B cell (primary cell): ENCODE data around the gene AFF1. TPM values are rescaled to one million over a fixed set of nuclear protein-coding genes. Genes with fewer than 3 reads are reported as not detected.

Source experiments
- ATAC-seq: fragments of 200-7000 bp; cut with Tn5 transposase; one replicate; pipeline ENCODE4 v1.10.0; 2021; ENCODE audit warnings: low read depth, mild to moderate bottlenecking, moderate number of reproducible peaks, moderate library complexity
- CTCF ChIA-PET: fragments of 350-600 bp; sonication (Branson Sonifier 250); formaldehyde crosslinking; loops from one replicate; lab custom pipeline; 2021; ENCODE audit warnings: antibody characterized with exemption, inconsistent platforms; lab: Charles Lee
- POLR2A ChIA-PET: fragments of 350-600 bp; sonication (Branson Sonifier 250); formaldehyde crosslinking; loops from one replicate; lab custom pipeline; 2021; ENCODE audit warnings: antibody characterized with exemption; lab: Charles Lee
- DNase-seq: peaks from one replicate; pipeline ENCODE4 v3.0.0; 2013
- H2AFZ ChIP-seq: 2 replicates; pipeline ENCODE4 v1.6.1; 2012; ENCODE audit warnings: mild to moderate bottlenecking, low read depth, low read length; ENCODE audit not compliant: insufficient read depth, poor library complexity, severe bottlenecking
- H3K27ac ChIP-seq, 2 donors: 1 replicate in 1 of 2; 2 replicates in 1 of 2; pipeline ENCODE4 v1.5.1; 2012 to 2013; ENCODE audit warnings: low read length in 2 of 2, mild to moderate bottlenecking in 2 of 2, moderate library complexity in 1 of 2
- H3K27me3 ChIP-seq, 4 experiments: fragments of 200-600 bp in 1 of 4; sonication (generic) in 1 of 4; replicated peaks in 1 of 4; 1 replicate in 2 of 4; 2 replicates in 2 of 4; pipeline versions ENCODE4 v1.6.1 to v1.7.0; 2013 to 2016; ENCODE audit warnings: low read length in 3 of 4, mild to moderate bottlenecking in 2 of 4, mixed read lengths in 1 of 4, moderate library complexity in 1 of 4; ENCODE audit not compliant: insufficient read depth in 4 of 4, control insufficient read depth in 3 of 4; ENCODE audit errors: control extremely low read depth in 1 of 4
- H3K36me3 ChIP-seq, 2 experiments: replicated peaks in 1 of 2; 1 replicate in 1 of 2; 2 replicates in 1 of 2; pipeline versions ENCODE4 v1.6.1 to v1.7.1; 2013; ENCODE audit warnings: low read length in 1 of 2; ENCODE audit not compliant: insufficient read depth in 2 of 2, control insufficient read depth in 1 of 2; ENCODE audit errors: control extremely low read depth in 1 of 2, extremely low read depth in 1 of 2
- H3K4me1 ChIP-seq, 2 donors: fragments of 200-600 bp in 1 of 2; sonication (generic) in 1 of 2; 1 replicate in 1 of 2; 2 replicates in 1 of 2; pipeline versions ENCODE4 v1.5.1 to v1.6.1; 2013 to 2017; ENCODE audit warnings: low read length in 2 of 2; ENCODE audit not compliant: control insufficient read depth in 2 of 2, insufficient read depth in 2 of 2
- H3K4me2 ChIP-seq: replicated peaks from 2 replicates; pipeline ENCODE3; 2012; ENCODE audit warnings: mild to moderate bottlenecking, low read depth, low read length; ENCODE audit not compliant: poor library complexity, severe bottlenecking
- H3K4me3 ChIP-seq, 5 experiments: fragments of 200-600 bp in 1 of 5; sonication (generic) in 1 of 5; 1 replicate in 3 of 5; 2 replicates in 2 of 5; pipeline versions ENCODE4 v1.5.1 to v1.7.0; 2011 to 2016; ENCODE audit warnings: low read length in 4 of 5, mild to moderate bottlenecking in 4 of 5, low read depth in 2 of 5, control low read depth in 1 of 5, moderate library complexity in 1 of 5; ENCODE audit not compliant: insufficient read depth in 1 of 5; ENCODE audit errors: control extremely low read depth in 1 of 5, extremely low read depth in 1 of 5
- H3K79me2 ChIP-seq: fragments of 200-600 bp; sonication (generic); one replicate; pipeline ENCODE4 v1.6.0; 2016; ENCODE audit warnings: low read length; ENCODE audit not compliant: control insufficient read depth, insufficient read depth
- H3K9ac ChIP-seq: fragments of 200-600 bp; sonication (generic); 2 replicates; pipeline ENCODE4 v1.6.1; 2017; ENCODE audit warnings: mild to moderate bottlenecking, low read length, moderate library complexity
- H3K9me3 ChIP-seq, 3 donors: one replicate each; pipeline versions ENCODE4 v1.6.1 to v1.7.1; 2013; ENCODE audit warnings: low read length in 2 of 3; ENCODE audit not compliant: control insufficient read depth in 2 of 3, insufficient read depth in 1 of 3; ENCODE audit errors: control extremely low read depth in 1 of 3
- H4K20me1 ChIP-seq: 2 replicates; pipeline ENCODE4 v1.6.0; 2012; ENCODE audit warnings: mild to moderate bottlenecking, low read length; ENCODE audit not compliant: insufficient read depth, control insufficient read depth, poor library complexity, severe bottlenecking
- H3K27ac Mint-ChIP-seq: one replicate; pipeline ENCODE4 v1.8.0; 2021; ENCODE audit warnings: mixed read lengths
- H3K27me3 Mint-ChIP-seq: one replicate; pipeline ENCODE4 v1.8.0; 2021; ENCODE audit warnings: mixed read lengths
- H3K4me1 Mint-ChIP-seq: one replicate; pipeline ENCODE4 v1.8.0; 2021; ENCODE audit warnings: mixed read lengths
- H3K4me3 Mint-ChIP-seq: one replicate; pipeline ENCODE4 v1.8.0; 2021; ENCODE audit warnings: mixed read lengths
- H3K9me3 Mint-ChIP-seq: one replicate; pipeline ENCODE4 v1.8.0; 2022; ENCODE audit warnings: mixed read lengths; ENCODE audit not compliant: insufficient read depth
- EZH2 ChIP-seq: IDR thresholded peaks from 2 replicates; pipeline ENCODE4 v1.6.1; 2012; ENCODE audit warnings: borderline replicate concordance, low read depth, mild to moderate bottlenecking, moderate library complexity, low read length; ENCODE audit not compliant: insufficient read depth, poor library complexity, severe bottlenecking
- WGBS: methylation state at CpG from one replicate; pipeline ENCODE4 v1.1.5; 2013; ENCODE audit warnings: missing lambda C conversion rate; ENCODE audit not compliant: insufficient coverage; 5-methylcytosine and 5-hydroxymethylcytosine counted together
- intact Hi-C: fragments of 100-400 bp; cut with micrococcal nuclease; formaldehyde crosslinking; loops from one replicate; pipeline ENCODE4 v1.10.0; 2022
- polyA plus RNA-seq: library from polyadenylated mRNA; depleted of rRNA; stranded (reverse); fragments of >200 nt; gene quantifications from 2 replicates; pipeline ENCODE4 v1.2.3, GENCODE V29; 2012
- total RNA-seq, 2 donors: library from RNA; stranded (reverse); fragments of 120-200 nt in 1 of 2; gene quantifications; 1 replicate in 1 of 2; 2 replicates in 1 of 2; pipeline versions ENCODE4 v1.2.3 to v1.2.4, GENCODE V29; 2013 to 2022
- TF ChIP-seq, protein P1 (sequence below): fragments of 200-600 bp; IDR thresholded peaks from one replicate; pipeline ENCODE4 v1.8.0; 2022; ENCODE audit warnings: antibody characterized with exemption, mild to moderate bottlenecking

AFF1 gene
- total and polyA plus RNA-seq, 2 donors (not counting 1 experiment from before 2014, with no cell fraction given) = 15.3 to 135 TPM

DNA sequence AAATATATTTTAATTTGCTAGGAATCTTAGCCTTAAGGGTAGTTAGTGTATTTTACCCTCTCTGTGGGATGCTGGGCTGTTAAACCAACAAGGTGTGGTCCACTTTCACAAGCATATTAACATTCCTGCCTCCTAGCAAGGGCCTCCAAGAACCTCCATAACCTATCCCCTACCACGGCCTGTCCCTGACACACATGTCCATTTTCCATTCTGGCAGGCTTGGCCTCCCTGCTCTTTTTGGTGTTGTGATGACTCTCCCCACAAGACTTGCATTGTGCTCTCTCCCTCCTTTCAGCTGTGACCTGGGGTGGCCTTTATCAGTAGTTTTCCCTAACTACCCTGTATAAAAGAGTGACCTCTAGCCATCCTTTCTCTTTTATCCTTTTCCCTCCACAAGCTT lies 165.4 kb downstream of the AFF1 start:
- H3K27ac Mint-ChIP-seq = no peak overlapping the region
- CTCF ChIA-PET = interaction anchor here (1.1 to 12.7 kb wide), 2 partner anchors 51 to 179 kb away, joined by 3 to 124 read pairs; no protein-coding TSS in a partner anchor

DNA sequence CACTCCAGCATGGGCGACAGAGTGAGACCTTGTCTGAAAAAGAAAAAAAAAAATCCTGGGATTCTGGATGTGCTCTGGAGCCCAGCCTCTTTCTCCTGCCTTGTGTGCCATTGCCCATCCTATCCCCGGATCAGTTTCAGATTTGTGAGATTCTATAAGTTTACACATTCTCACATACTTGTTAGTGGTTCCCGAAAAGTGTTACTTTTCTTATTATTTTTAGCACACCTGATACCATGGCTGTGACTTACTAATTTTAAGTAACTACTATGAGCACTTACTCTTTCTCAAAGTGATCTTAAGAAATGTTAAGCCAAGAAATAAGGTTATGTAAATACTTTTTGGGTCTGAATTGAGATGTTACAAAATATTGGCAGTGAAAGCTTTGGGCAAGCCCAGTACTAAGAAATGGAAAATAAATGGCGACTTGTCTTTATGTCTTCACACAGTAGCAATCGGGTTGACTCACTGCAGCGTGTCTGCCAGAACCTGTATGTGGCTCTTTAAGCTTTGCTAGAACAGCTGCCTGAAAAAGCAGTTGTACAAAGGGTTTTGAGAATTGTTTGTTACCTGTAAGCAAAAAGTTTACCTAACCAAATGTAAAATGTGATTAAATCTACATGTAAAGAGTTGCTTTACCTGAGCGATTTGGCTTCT lies 166.9 kb downstream of the AFF1 start:
- Histone ChIP-seq H3K79me2 (peaks cover 21% of the 10 kb centered on the region), H2AFZ (no peak overlapping the region), H3K4me1 (no peaks in the 10 kb centered on the region), H3K4me2 (no peak overlapping the region), H3K27ac (no peak overlapping the region), H3K27me3 (no peaks in the 10 kb centered on the region), H3K4me3 (no peak overlapping the region), H3K9me3 (no peaks in the 10 kb centered on the region), H3K36me3 (peaks cover 7 to 17% of the 10 kb centered on the region in 2 experiments), H4K20me1 (peaks cover 25% of the 10 kb centered on the region), H3K9ac (no peak overlapping the region)
- peaks cover 4% of the 10 kb centered on the region for H3K4me1 Mint-ChIP-seq
- intact Hi-C loops = no loop called here
- H3K27me3 Mint-ChIP-seq = no peaks in the 10 kb centered on the region
- no peak overlapping the region for H3K4me3 Mint-ChIP-seq
- no peaks in the 10 kb centered on the region for H3K9me3 Mint-ChIP-seq
- CTCF ChIA-PET = interaction anchor here (12.7 kb wide), 1 partner anchor 180 kb away, joined by 124 read pairs; no protein-coding TSS in a partner anchor
- WGBS = 100% methylated on average over 3 of the region's 7 CpGs
- TF ChIP-seq, protein P1, sequence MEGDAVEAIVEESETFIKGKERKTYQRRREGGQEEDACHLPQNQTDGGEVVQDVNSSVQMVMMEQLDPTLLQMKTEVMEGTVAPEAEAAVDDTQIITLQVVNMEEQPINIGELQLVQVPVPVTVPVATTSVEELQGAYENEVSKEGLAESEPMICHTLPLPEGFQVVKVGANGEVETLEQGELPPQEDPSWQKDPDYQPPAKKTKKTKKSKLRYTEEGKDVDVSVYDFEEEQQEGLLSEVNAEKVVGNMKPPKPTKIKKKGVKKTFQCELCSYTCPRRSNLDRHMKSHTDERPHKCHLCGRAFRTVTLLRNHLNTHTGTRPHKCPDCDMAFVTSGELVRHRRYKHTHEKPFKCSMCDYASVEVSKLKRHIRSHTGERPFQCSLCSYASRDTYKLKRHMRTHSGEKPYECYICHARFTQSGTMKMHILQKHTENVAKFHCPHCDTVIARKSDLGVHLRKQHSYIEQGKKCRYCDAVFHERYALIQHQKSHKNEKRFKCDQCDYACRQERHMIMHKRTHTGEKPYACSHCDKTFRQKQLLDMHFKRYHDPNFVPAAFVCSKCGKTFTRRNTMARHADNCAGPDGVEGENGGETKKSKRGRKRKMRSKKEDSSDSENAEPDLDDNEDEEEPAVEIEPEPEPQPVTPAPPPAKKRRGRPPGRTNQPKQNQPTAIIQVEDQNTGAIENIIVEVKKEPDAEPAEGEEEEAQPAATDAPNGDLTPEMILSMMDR = no peak
- POLR2A ChIA-PET = no interaction called here
- DNase-seq = no peak
- no peak for ATAC-seq
- H3K27ac Mint-ChIP-seq = no peak overlapping the region

More for the DNA sequence above, 165.4 kb downstream of the AFF1 start:
- peaks cover 28% of the 10 kb centered on the region for H3K79me2 ChIP-seq
- no peak overlapping the region for H3K4me2 ChIP-seq
- Mint-ChIP-seq H3K4me1 (peaks cover 4% of the 10 kb centered on the region), H3K9me3 (no peaks in the 10 kb centered on the region), H3K4me3 (no peak overlapping the region), H3K27me3 (no peaks in the 10 kb centered on the region)
- peaks cover 35% of the 10 kb centered on the region for H4K20me1 ChIP-seq
- H3K4me3 ChIP-seq = no peak overlapping the region
- WGBS = 100% methylated on average over 1 of the region's 1 CpG
- no peak overlapping the region for H3K9ac ChIP-seq
- TF ChIP-seq, protein P1 = no peak
- TF ChIP-seq EZH2 = no peak
- no peak overlapping the region for H3K27ac ChIP-seq
- H3K9me3 ChIP-seq = no peaks in the 10 kb centered on the region
- H3K27me3 ChIP-seq = no peaks in the 10 kb centered on the region
- no peak for DNase-seq
- ATAC-seq = no peak
- H3K36me3 ChIP-seq = peaks cover 5% of the 10 kb centered on the region in 2 experiments
- POLR2A ChIA-PET = no interaction called here
- H2AFZ ChIP-seq = no peak overlapping the region
- intact Hi-C loops = no loop called here
- no peaks in the 10 kb centered on the region for H3K4me1 ChIP-seq
